Kidney (tissue), 14 donors: Measurements from ENCODE around the gene FITM1. TPM values are rescaled to one million over a fixed set of nuclear protein-coding genes. Genes with fewer than 3 reads are reported as not detected.

Experiments used
- DNase-seq, 5 donors: peaks; one replicate each; pipeline ENCODE4 v3.0.0-alpha.2; 2013 to 2020
- FAIRE-seq: peaks from 2 replicates; lab custom pipeline; 2012; peaks lifted over from hg19 to GRCh38; lab: Jason Lieb, UNC
- H3K27ac ChIP-seq, 2 donors: one replicate each; pipeline ENCODE4 v1.7.0; 2013; ENCODE audit warnings: low read depth in 2 of 2, low read length in 2 of 2, inconsistent platforms in 1 of 2
- H3K27me3 ChIP-seq: one replicate; pipeline ENCODE4 v1.7.1; 2013; ENCODE audit warnings: low read length, inconsistent platforms; ENCODE audit not compliant: control insufficient read depth, insufficient read depth
- H3K36me3 ChIP-seq, 3 donors: one replicate each; pipeline versions ENCODE4 v1.7.0 to v1.7.1; 2013; ENCODE audit warnings: low read length in 3 of 3, control low read depth in 1 of 3, inconsistent platforms in 1 of 3; ENCODE audit not compliant: insufficient read depth in 3 of 3, control insufficient read depth in 2 of 3
- H3K4me1 ChIP-seq, 3 donors: one replicate each; pipeline versions ENCODE4 v1.7.0 to v1.7.1; 2013; ENCODE audit warnings: low read length in 3 of 3, inconsistent platforms in 1 of 3, low read depth in 1 of 3; ENCODE audit not compliant: control insufficient read depth in 2 of 3, insufficient read depth in 2 of 3
- H3K4me3 ChIP-seq, 3 donors: one replicate each; pipeline versions ENCODE4 v1.7.0 to v1.8.1; 2013; ENCODE audit warnings: low read length in 3 of 3, control low read depth in 1 of 3, inconsistent platforms in 1 of 3
- H3K9ac ChIP-seq, 3 donors: one replicate each; pipeline versions ENCODE4 v1.7.0 to v1.7.1; 2013; ENCODE audit warnings: low read length in 3 of 3, control low read depth in 1 of 3, inconsistent platforms in 1 of 3
- H3K9me3 ChIP-seq, 3 donors: one replicate each; pipeline versions ENCODE4 v1.7.0 to v1.7.1; 2013; ENCODE audit warnings: low read length in 3 of 3, control low read depth in 1 of 3, inconsistent platforms in 1 of 3; ENCODE audit not compliant: control insufficient read depth in 2 of 3, insufficient read depth in 1 of 3
- CTCF ChIP-seq: IDR thresholded peaks from 3 replicates; pipeline ENCODE4 v1.5.1; 2012; ENCODE audit warnings: mild to moderate bottlenecking, moderate library complexity, borderline replicate concordance; ENCODE audit not compliant: insufficient read depth; ENCODE audit errors: extremely low read depth
- intact Hi-C: fragments of 100-400 bp; cut with DNase I; formaldehyde crosslinking; loops from one replicate; pipeline ENCODE4 v1.11.1; 2022
- polyA plus RNA-seq: library from polyadenylated mRNA; stranded (reverse); fragments of 350-450 nt; fragmentation: Illumina TruSeq; extraction: RNeasy Lipid Tissue Mini Kit (QIAGEN cat#74804); gene quantifications from one replicate; pipeline ENCODE4 v1.2.3, GENCODE V29; 2014; ENCODE audit warnings: low read depth, low replicate concordance; ENCODE audit not compliant: insufficient read depth
- total RNA-seq: library from RNA; stranded (reverse); fragmentation: NEBNext Ultra II Directional; extraction: Animal tissue kit (Norgen Biotek cat#: 25700); gene quantifications from one replicate; pipeline ENCODE4 v1.2.1, GENCODE V29; 2021
- donor health status: control.
- donor health status: control.
- donor health status: control.
- donor health status: control.
- donor health status: control.
- donor health status: DM: yes; HTN: yes; CAD: no.
- donor health status: Normal renal cell carcinoma (clear cell type).

Gene FITM1
- total and polyA plus RNA-seq, 2 donors from 2014 or later, result 1.2 to 1.3 TPM

DNA sequence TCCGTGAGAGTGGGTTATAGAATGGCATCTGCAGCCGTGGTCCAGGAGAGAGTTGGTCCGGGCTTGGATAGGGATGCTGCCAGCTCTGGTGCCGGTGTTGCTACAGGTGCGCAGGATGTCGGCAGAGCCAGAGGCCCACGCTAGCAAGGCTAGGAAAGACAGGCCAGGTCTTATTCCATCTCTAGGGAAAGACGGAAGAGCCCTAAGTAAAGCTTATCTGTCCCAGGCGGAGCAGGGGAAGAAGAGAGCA lies 5.0 kb downstream of the FITM1 start:
- Histone ChIP-seq H3K9ac (peak overlapping the region in 2 of 3 donors; percentile 40 to 72), H3K4me3 (peak overlapping the region; percentile 62 to 70 (median 67)), H3K27ac (peak overlapping the region; percentile 63 to 92), H3K36me3 (peaks cover 0 to 23% (median 14%) of the 10 kb centered on the region in 3 donors), H3K27me3 (no peaks in the 10 kb centered on the region), H3K4me1 (peaks cover 0 to 43% (median 21%) of the 10 kb centered on the region in 3 donors), H3K9me3 (no peaks in the 10 kb centered on the region)
- no peak for DNase-seq
- FAIRE-seq, result no peak
- no peak for TF ChIP-seq CTCF
- intact Hi-C loops, result no loop called here

- Histone ChIP-seq H3K4me3 (peak within 1 kb of the TSS; percentile 62 to 84 (median 67)), H3K27me3 (no peaks in the 10 kb centered on the region), H3K9ac (peak within 1 kb of the TSS; percentile 40 to 77 (median 72)), H3K36me3 (peaks cover 0 to 23% (median 14%) of the 10 kb centered on the region in 3 donors), H3K9me3 (no peaks in the 10 kb centered on the region), H3K4me1 (peaks cover 0 to 44% (median 16%) of the 10 kb centered on the region in 3 donors), H3K27ac (peak within 1 kb of the TSS; percentile 92)
- intact Hi-C loops, result no loop called here
- FAIRE-seq, result no peak
- DNase-seq, result peak; percentile 94 to 98 (median 96)
- TF ChIP-seq CTCF, result no peak
Observed at GRCh38 chr14:24135834-24136683, 5.6 kb downstream of the FITM1 start, which contains the start of gene PSME1. TSS of gene PSME1 (plus strand) at chr14:24136194. CDS start at chr14:24136263, 69 bp downstream.

- peak overlapping the region; percentile 40 to 92 for H3K27ac ChIP-seq
Observed at GRCh38 chr14:24136684-24137528, 6.4 kb downstream of the FITM1 start.

More at GRCh38 chr14:24136684-24137528, 6.4 kb downstream of the FITM1 start:
- intact Hi-C loops, result no loop called here
- H3K9ac ChIP-seq, result peak overlapping the region in 2 of 3 donors; percentile 54 to 77
- H3K27me3 ChIP-seq, result no peaks in the 10 kb centered on the region
- H3K36me3 ChIP-seq, result peaks cover 0 to 23% (median 14%) of the 10 kb centered on the region in 3 donors
- DNase-seq (no peak), FAIRE-seq (no peak)
- H3K9me3 ChIP-seq, result no peaks in the 10 kb centered on the region
- H3K4me3 ChIP-seq, result peak overlapping the region; percentile 50 to 84 (median 62)
- TF ChIP-seq CTCF, result no peak
- peaks cover 0 to 42% (median 15%) of the 10 kb centered on the region in 3 donors for H3K4me1 ChIP-seq
